Measurements from ENCODE around the gene GPSM3.
A peak's percentile ranks its signal among the peaks of the same experiment; 100 is the strongest.

The GPSM3 gene

DNA sequence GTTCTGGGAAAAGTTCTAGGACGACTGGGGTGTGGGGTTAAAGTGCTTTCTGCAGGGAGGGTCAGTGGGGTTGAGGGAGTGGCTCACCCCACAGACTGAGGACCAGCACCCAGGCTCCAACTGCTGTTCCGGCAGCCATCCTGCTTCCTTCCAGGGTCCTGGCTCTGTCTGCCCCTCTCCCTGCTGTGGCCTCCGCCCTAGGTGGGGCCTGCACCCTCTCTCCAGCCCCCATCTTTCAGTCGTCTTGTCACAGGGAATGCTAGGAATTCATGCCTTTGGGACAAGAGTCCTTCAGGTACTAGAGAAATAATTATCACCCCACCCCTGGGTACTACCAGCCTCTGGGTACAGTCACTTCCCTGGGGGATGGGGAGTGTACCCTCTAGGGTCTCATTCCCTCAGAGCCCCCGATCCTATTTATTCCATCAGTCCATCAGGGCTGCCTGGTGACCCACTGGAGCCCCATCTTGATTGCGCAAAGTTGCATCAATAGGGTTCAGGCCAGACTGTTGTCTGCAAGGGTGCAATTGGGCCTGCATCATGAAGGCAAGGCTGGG, 8.3 kb downstream of the GPSM3 start, which contains the start of gene AGER:
Gene AGER, minus strand, starts transcription at position 170 of the 557 bp plus-strand sequence. Its CDS starts 31 bp downstream, at position 139.
- Histone ChIP-seq H3K27ac (ENCODE audit: extremely low read depth, low read depth, low read length) (no peak within 1 kb of the TSS), H3K9me3 (ENCODE audit: control insufficient read depth, insufficient read depth, low read depth, low read length) (no peaks in the 10 kb centered on the region), H3K4me1 (ENCODE audit: control insufficient read depth, insufficient read depth, low read length) (peaks cover 4% of the 10 kb centered on the region), H3K36me3 (ENCODE audit: control insufficient read depth in 2 of 2, insufficient read depth in 1 of 2, low read length in 2 of 2) (peaks cover 0 to 73% of the 10 kb centered on the region in 2 experiments; a peak in 2 of 3 replicates), H3K4me3 (ENCODE audit: low read depth, low read length) (no peak within 1 kb of the TSS)
- TF ChIP-seq ZNF785 (tag by site-specific recombination; IDR thresholded peaks at IDR 0.05) (no peak), PRDM2 (tag by site-specific recombination; IDR thresholded peaks at IDR 0.05; ENCODE audit: borderline replicate concordance) (no peak), ZNF221 (tag by site-specific recombination; IDR thresholded peaks at IDR 0.05; ENCODE audit: borderline replicate concordance) (no peak), ZNF510 (tag by site-specific recombination; IDR thresholded peaks at IDR 0.05; ENCODE audit: insufficient replicate concordance) (no peak), ZNF677 (tag by site-specific recombination; IDR thresholded peaks at IDR 0.05) (no peak), ZNF292 (tag by site-specific recombination; IDR thresholded peaks at IDR 0.05; ENCODE audit: borderline replicate concordance, low read depth) (no peak), ZNF366 (tag by site-specific recombination; conservative IDR thresholded peaks at IDR 0.05) (no peak), ZNF501 (tag by site-specific recombination; IDR thresholded peaks at IDR 0.05) (no peak), ZNF266 (tag by site-specific recombination; IDR thresholded peaks at IDR 0.05; ENCODE audit: low read depth) (no peak), ZNF157 (tag by site-specific recombination; IDR thresholded peaks at IDR 0.05) (no peak), ZNF202 (tag by site-specific recombination; IDR thresholded peaks at IDR 0.05; ENCODE audit: borderline replicate concordance) (no peak)
- TF ChIP-seq, protein P1, sequence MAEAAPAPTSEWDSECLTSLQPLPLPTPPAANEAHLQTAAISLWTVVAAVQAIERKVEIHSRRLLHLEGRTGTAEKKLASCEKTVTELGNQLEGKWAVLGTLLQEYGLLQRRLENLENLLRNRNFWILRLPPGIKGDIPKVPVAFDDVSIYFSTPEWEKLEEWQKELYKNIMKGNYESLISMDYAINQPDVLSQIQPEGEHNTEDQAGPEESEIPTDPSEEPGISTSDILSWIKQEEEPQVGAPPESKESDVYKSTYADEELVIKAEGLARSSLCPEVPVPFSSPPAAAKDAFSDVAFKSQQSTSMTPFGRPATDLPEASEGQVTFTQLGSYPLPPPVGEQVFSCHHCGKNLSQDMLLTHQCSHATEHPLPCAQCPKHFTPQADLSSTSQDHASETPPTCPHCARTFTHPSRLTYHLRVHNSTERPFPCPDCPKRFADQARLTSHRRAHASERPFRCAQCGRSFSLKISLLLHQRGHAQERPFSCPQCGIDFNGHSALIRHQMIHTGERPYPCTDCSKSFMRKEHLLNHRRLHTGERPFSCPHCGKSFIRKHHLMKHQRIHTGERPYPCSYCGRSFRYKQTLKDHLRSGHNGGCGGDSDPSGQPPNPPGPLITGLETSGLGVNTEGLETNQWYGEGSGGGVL (tag by site-specific recombination; IDR thresholded peaks at IDR 0.05): no peak
- POLR2A ChIA-PET: no interaction called here
- CTCF ChIA-PET: interaction anchor here (2.1 kb wide), 1 partner anchor 11 kb away, joined by 9 read pairs; no protein-coding TSS in a partner anchor

DNA sequence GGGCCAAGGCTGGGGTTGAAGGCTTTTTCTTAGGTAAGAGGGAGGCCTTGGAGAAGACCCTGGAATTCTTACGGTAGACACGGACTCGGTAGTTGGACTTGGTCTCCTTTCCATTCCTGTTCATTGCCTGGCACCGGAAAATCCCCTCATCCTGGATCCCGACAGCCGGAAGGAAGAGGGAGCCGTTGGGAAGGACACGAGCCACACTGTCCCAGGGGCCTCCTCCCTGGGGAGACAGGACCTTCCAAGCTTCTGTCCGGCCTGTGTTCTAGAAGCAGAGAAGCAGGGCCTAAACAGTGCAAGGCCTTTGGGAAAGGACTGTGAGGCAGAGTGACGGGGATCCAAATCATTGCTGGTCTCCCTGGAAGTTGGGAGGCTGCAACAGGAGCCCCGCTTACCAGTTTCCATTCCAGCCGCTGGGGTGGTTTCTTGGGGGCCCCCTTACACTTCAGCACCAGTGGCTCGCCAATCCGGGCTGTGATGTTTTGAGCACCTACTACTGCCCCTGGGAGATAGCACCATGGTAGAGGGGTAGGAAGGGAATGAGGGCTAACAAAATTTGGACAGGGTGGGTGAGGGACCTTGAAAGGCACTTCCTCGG, 8.9 kb downstream of the GPSM3 start:
- Histone ChIP-seq H3K4me1 (ENCODE audit: control insufficient read depth, insufficient read depth, low read length) (peaks cover 7% of the 10 kb centered on the region), H3K27ac (ENCODE audit: extremely low read depth, low read depth, low read length) (no peak overlapping the region), H3K4me3 (ENCODE audit: low read depth, low read length) (no peak overlapping the region), H3K36me3 (ENCODE audit: control insufficient read depth in 2 of 2, insufficient read depth in 1 of 2, low read length in 2 of 2) (peaks cover 0 to 73% of the 10 kb centered on the region in 2 experiments; a peak in 2 of 3 replicates), H3K9me3 (ENCODE audit: control insufficient read depth, insufficient read depth, low read depth, low read length) (no peaks in the 10 kb centered on the region)
- CTCF ChIA-PET: interaction anchor here (2.1 kb wide), 1 partner anchor 12 kb away, joined by 9 read pairs; no protein-coding TSS in a partner anchor
- TF ChIP-seq IKZF3 (tag by site-specific recombination; IDR thresholded peaks at IDR 0.05) (0 out of 2 replicates have a peak, but pooled peaks have one; percentile 16), ZNF274 (IDR thresholded peaks at IDR 0.05; ENCODE audit: low read length) (no peak), ZNF274 (tag by site-specific recombination; IDR thresholded peaks at IDR 0.05; ENCODE audit: borderline replicate concordance) (no peak)
- POLR2A ChIA-PET: interaction anchor here (3.0 kb wide), 1 partner anchor 11 kb away, joined by 19 read pairs; no protein-coding TSS in a partner anchor
